ENCODE results near the gene SOAT2. TPM values are rescaled to one million over a fixed set of nuclear protein-coding genes. Genes with fewer than 3 reads are reported as not detected.

Gene SOAT2
- total RNA-seq, 6 experiments from 2014 or later, result 0.62 to 3.4 (median 0.99) TPM

DNA sequence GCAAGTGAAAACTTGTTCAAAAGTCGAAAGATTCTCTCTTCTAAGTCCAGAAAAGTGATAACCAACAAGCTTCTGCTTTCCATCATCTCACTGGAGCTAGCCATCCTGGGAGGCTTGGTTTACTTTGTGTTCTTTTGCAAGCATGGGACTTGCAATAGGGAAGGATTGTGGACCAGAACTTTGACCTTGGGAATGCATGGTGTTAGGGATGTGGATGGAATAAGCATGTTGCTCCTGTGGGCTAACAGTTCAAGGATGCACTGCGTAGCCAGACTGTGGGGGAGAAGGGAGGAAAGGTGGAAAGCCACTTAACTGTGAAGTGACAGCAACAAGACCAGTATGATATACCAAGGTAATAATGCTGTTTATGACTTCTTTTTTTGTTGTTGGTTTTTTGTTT, 28.6 kb downstream of the SOAT2 start:
- no peak for TF ChIP-seq POLR2A (IDR thresholded peaks at IDR 0.05)
- TF ChIP-seq, protein P1, sequence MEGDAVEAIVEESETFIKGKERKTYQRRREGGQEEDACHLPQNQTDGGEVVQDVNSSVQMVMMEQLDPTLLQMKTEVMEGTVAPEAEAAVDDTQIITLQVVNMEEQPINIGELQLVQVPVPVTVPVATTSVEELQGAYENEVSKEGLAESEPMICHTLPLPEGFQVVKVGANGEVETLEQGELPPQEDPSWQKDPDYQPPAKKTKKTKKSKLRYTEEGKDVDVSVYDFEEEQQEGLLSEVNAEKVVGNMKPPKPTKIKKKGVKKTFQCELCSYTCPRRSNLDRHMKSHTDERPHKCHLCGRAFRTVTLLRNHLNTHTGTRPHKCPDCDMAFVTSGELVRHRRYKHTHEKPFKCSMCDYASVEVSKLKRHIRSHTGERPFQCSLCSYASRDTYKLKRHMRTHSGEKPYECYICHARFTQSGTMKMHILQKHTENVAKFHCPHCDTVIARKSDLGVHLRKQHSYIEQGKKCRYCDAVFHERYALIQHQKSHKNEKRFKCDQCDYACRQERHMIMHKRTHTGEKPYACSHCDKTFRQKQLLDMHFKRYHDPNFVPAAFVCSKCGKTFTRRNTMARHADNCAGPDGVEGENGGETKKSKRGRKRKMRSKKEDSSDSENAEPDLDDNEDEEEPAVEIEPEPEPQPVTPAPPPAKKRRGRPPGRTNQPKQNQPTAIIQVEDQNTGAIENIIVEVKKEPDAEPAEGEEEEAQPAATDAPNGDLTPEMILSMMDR (IDR thresholded peaks at IDR 0.05), result no peak
- 36% methylated on average over 2 of the region's 2 CpGs for WGBS (ENCODE audit: insufficient coverage, low coverage, low lambda C conversion rate, missing lambda C conversion rate)
- ATAC-seq (peak in 1 of 4 donors; percentile 66), DNase-seq (no peak)
- Histone ChIP-seq H3K27me3 (no peaks in the 10 kb centered on the region), H3K27ac (no peak overlapping the region), H3K9me3 (no peaks in the 10 kb centered on the region), H3K36me3 (no peaks in the 10 kb centered on the region), H3K4me1 (no peaks in the 10 kb centered on the region), H3K4me3 (no peak overlapping the region)
- intact Hi-C loops (cut with DNase I), result no loop called here

DNA sequence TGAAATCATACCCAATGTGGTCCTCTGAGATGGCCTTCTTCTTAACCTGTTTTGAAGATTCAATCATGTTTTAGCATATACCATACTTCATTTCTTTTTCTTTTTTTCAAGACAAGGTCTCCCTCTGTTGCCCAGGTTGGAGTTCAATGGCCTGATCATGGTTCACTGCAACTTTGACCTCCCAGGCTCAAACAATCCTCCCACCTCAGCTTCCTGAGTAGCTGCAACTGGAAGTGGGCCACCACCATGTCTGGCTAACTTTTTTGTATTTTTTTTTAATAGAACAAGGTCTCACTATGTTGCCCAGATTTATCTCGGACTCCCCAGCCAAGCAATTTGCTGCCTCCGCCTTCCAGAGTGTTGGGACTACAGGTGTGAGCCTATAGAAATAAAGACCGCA, 30.4 kb downstream of the SOAT2 start:
- DNase-seq, result no peak
- WGBS (ENCODE audit: insufficient coverage, low coverage, low lambda C conversion rate, missing lambda C conversion rate), result 71% methylated on average over 3 of the region's 3 CpGs
- Histone ChIP-seq H3K4me3 (no peak overlapping the region), H3K36me3 (no peaks in the 10 kb centered on the region), H3K27ac (no peak overlapping the region), H3K4me1 (no peaks in the 10 kb centered on the region), H3K27me3 (no peaks in the 10 kb centered on the region), H3K9me3 (no peaks in the 10 kb centered on the region)
- no peak for TF ChIP-seq POLR2A (IDR thresholded peaks at IDR 0.05)
- TF ChIP-seq, protein P1 (IDR thresholded peaks at IDR 0.05), result no peak
- peak in 2 of 4 donors; percentile 27 to 43 for ATAC-seq
- intact Hi-C loops (cut with DNase I), result no loop called here

DNA sequence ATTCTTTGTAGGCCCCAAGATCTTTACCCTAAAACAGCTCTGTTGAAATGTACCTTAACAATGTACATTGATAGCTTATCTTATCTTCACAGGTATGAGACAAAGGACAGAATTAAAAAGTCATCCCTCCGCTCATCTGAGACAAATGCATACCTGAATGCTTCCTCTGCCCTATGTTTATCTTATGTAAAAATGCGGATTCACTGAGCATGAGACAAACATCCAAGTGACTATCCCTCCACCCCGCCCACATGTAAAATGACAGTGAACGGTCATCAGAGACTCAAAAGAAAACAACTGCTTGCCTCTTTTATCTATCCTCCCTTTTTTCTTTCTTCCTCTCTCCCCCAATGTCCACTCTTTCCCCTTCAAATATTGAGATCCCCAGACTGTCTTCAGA, 40.1 kb downstream of the SOAT2 start:
- Histone ChIP-seq H3K36me3 (no peaks in the 10 kb centered on the region), H3K4me3 (no peak overlapping the region), H3K27me3 (no peaks in the 10 kb centered on the region), H3K27ac (no peak overlapping the region), H3K9me3 (no peaks in the 10 kb centered on the region), H3K4me1 (peaks cover 0 to 13% (median 3%) of the 10 kb centered on the region in 4 donors)
- 93% methylated on average over 4 of the region's 4 CpGs for WGBS (ENCODE audit: insufficient coverage, low coverage, low lambda C conversion rate, missing lambda C conversion rate)
- intact Hi-C loops (cut with DNase I), result no loop called here
- ATAC-seq (no peak), DNase-seq (no peak)
- TF ChIP-seq, protein P1 (IDR thresholded peaks at IDR 0.05), result no peak
- TF ChIP-seq POLR2A (IDR thresholded peaks at IDR 0.05), result no peak

DNA sequence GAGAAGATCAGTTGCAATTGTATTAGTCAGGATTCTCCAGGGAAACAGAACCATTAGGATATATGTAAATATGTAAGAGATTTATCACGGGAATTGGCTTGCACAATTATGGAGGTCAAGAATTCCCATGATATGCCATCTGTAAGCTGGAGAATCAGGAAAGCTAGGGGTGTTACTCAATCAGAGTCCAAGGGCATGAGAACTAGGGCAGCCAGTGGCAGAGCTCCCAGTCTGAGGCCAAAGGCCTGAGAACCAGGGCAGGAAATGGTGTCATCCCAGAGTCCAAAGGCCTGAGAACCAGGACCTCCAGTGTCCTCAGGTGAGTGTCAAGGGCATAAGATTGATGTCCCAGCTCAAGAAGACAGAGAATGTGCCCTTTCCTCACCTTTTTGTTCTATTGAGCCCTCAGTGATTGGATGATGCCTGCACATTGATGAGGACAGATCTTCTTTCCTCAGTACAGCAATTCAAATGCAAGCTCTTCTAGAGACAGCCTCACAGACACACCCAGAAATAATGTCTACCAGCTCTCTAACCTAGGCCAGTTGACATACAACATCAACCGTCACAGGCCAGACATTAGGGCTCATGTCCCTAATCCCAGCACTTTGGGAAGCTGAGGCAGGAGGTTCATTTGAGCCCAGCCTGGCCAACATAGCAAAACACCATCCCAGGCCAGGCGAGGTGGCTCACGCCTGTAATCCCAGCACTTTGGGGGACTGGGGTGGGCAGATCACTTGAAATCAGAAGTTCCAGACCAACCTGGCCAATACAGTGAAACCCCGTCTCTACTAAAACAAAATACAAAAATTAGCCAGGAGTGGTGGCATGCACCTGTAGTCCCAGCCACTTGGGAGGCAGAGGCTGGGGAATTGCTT, 42.3 kb downstream of the SOAT2 start:
- H3K36me3 ChIP-seq, result no peaks in the 10 kb centered on the region
- peaks cover 0 to 13% (median 3%) of the 10 kb centered on the region in 4 donors for H3K4me1 ChIP-seq
- no peak overlapping the region for H3K4me3 ChIP-seq
- DNase-seq, result peak; percentile 73 to 89 (median 82)
- ATAC-seq, result peak; percentile 99 to 100 (median 99)
- no peak overlapping the region for H3K27ac ChIP-seq
- WGBS (ENCODE audit: insufficient coverage, low coverage, low lambda C conversion rate, missing lambda C conversion rate), result 6% methylated on average over 1 of the region's 5 CpGs
- no peaks in the 10 kb centered on the region for H3K9me3 ChIP-seq
- intact Hi-C loops (cut with DNase I), result no loop called here
- H3K27me3 ChIP-seq, result no peaks in the 10 kb centered on the region
- TF ChIP-seq, protein P1 (IDR thresholded peaks at IDR 0.05), result no peak
- no peak for TF ChIP-seq POLR2A (IDR thresholded peaks at IDR 0.05)
